HG03432 (cell line): Measurements from ENCODE around the gene SEMA4B.
"Not testable (repeated sequence)": the region's sequence is repeated elsewhere in the genome, so short reads cannot be mapped to it uniquely, and the experiment has no call there.

ENCODE experiments used
- ATAC-seq: cut with Tn5 transposase; IDR thresholded peaks from one replicate; pipeline ENCODE4 v1.9.1; 2021; ENCODE audit warnings: mild to moderate bottlenecking, moderate library complexity; ENCODE audit not compliant: unreplicated experiment

SEMA4B gene

DNA sequence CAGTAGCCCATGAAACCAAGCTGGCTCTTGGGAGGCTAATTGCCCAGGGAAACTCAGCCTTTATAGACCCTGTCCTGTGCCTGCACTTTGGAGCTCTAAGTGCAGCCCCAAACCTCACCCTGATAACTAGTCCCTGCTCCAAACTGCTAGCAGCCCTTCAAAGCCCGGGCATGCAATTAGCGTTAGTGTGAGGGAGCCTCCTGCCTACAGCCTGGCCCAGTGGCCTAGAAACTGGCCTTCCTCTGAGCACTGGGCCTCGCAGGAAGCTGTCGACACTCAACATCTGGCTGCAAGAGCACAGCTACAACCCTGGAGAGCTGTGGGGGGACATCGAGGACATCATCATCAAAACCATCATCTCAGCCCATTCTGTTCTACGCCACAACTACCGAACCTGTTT is 56.6 kb downstream of the SEMA4B start:
- ATAC-seq: no peak

DNA sequence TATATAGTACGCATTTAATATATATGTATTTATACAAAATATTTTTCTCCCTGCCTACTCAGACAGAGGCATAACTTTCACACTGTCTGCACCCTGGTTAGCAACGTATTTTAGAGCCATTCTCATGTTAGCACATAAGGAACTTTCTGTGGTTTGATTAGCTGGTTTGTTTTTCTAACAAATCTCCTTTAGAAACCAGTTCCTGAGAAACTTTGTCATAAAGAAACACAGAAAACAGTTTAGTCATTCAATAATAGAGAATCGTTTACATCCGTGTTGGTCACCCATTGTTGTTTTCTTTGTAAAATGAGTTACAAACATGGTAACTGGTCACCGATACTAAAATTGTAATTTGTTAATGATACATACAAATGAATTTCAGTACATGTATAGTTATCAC is 58.4 kb downstream of the SEMA4B start:
- ATAC-seq: peak; percentile 82

DNA sequence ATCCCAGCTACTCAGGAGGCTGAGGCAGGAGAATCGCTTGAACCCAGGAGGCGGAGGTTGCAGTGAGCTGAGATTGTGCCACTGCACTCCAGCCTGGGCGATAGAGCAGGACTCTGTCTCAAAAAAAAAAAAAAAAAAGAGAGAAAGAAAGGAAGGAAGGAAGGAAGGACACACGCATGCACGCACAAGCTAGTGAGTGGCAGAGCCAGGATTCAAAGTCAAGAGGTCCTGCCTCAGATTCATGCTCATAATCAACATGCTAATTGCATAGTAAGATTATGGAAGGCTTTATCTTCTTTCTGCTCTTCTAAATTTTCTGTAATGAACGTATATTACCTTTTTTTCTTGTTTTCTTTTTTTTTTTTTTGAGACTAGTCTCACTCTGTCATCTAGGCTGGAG is 59.6 kb downstream of the SEMA4B start:
- ATAC-seq: not testable (repeated sequence)

DNA sequence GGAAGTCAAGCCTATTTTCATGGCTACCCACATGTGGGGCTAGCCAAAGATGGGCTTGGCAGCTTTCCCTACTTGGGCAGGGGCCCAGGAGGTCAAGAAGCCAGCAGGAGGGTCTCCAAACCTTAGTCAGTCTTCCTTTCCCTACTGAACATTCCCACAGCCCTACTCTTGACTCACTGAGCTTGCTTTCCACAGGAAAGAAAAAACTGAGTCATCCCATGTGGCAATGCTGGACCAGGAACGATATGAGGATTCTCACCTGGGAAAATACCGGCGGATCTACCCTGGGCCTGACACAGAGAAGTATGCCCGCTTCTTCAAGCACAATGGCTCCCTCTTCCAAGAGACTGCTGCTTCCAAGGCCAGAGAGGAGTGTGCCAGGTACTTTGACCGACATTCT is 60.7 kb downstream of the SEMA4B start:
- ATAC-seq: no peak

DNA sequence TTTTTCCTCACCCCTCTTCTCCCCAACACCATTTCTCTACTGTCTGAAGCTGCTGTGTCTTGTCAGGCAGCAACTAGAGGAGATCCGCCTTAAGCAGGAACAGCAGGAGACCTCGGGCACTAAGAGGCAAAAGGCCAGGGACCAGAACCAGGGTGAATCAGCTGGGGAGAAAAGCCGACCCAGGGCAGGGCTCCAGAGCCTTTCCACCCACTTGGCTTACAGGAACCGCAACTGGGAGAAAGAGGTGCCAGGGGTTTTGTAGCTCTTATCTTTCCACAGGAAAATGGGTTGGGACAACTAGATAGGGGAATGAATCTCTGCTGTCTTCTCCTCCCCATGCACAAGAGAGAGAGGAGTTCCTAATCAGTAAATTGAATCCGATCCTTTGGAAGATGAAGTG is 61.3 kb downstream of the SEMA4B start:
- no peak for ATAC-seq

DNA sequence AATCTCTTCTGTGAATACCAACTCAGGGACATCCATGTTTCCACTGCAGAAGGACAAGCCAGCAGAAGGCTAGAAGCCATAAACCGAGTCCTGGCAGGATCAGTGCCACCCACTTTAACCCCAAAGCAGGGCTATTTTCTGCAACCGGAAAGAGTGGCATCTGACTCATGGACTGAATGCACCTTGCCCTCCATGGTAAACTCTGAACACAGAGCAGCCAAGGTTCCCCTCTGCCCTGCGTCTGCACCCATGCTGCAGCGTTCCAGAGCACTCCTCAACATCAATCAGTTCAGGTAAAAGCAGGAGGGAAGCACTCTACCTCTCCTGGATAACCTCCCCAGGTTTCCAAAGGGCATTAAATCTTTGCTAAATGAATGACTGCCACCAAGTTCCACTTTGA is 63.5 kb downstream of the SEMA4B start:
- no peak for ATAC-seq

DNA sequence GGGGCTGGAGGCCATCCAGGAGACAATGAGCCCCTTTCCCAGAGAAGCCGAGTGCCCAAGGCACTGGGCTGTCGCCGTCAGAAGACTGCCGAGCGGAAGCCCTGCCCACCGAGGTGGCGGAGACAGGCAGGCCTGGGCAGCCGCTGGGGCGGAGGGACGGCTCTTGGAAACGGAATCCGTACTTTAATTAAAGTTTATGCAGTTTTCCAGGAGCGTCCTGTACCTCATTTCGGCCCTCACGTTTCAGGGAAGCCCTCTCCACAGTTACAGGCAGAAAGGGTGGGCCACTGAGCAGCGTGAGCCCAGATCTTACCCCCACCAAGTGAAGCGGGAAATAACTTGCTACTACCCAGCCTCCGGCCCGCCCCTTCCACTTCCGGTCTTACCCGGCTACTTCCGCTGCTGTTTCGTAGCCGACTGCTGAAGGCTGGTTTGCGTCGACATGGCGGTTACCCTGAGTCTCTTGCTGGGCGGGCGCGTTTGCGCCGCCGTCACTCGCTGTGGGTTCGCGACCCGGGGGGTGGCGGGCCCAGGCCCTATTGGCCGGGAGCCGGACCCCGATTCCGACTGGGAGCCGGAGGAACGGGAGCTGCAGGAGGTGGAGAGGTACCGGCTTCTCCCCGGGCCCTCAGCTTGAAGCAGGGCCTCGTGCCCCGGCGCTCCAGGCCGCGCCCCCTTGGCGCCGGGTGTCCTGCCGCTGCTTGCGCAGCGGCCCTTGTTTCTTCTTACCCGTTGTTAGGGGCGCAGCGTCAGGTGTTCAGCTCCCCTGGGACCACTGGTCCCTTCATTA is 64.3 kb downstream of the SEMA4B start, which contains the start of gene NGRN:
Gene NGRN, plus strand, starts transcription at position 402 of the 790 bp plus-strand sequence. Its CDS starts 41 bp downstream, at position 443.
- peak; percentile 92 for ATAC-seq

DNA sequence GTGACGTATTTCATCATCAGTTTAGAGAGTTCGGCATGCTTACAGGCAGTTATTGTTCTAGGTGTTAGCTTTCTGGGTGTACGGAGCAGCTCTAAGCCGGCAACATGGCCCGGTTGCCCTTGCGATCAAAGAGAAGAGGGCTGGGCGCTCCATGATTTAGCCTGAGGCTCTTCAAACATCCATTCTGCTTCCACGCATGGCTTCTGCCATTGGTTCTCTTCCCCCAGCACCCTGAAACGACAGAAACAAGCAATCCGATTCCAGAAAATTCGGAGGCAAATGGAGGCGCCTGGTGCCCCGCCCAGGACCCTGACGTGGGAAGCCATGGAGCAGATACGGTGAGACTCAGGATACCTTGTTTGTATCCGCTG is 64.9 kb downstream of the SEMA4B start:
- no peak for ATAC-seq

DNA sequence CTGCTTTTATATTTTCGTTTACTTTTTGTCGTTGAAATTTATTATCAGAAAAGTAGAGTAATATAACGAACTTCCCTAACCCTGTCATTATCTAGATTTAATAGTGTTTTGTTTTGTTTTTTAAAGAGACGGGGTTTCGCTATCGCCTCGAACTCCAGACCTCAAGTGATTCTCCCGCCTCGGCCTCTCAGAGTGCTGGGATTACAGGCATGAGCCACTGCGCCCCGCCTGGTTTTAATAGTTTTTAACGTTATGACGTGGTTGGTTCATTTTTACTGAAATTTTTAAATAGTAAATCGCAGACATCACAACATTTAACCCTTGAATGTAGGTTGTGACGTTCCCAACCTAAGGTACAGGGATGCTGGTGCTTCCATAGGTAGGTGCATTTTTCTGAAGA is 65.4 kb downstream of the SEMA4B start:
- ATAC-seq: no peak

DNA sequence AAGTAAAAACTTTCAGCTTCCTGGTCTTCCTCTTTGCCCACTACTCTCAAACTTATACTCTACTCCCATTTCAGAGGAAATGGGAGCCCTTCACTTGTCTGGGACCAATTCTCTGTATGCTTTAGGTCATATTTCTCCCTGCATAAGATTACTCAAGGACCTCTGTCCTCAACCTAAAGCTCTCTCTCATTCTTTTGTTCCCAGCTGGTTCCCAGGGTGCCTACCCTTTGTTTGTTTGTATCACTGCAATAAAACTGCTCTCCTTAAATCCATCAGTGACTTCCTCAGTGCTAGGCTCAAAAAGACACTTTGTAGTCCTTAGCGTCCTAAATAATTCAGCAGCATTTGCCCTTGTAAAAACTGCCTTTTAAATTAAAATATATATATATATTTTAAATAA is 67.3 kb downstream of the SEMA4B start:
- no peak for ATAC-seq

DNA sequence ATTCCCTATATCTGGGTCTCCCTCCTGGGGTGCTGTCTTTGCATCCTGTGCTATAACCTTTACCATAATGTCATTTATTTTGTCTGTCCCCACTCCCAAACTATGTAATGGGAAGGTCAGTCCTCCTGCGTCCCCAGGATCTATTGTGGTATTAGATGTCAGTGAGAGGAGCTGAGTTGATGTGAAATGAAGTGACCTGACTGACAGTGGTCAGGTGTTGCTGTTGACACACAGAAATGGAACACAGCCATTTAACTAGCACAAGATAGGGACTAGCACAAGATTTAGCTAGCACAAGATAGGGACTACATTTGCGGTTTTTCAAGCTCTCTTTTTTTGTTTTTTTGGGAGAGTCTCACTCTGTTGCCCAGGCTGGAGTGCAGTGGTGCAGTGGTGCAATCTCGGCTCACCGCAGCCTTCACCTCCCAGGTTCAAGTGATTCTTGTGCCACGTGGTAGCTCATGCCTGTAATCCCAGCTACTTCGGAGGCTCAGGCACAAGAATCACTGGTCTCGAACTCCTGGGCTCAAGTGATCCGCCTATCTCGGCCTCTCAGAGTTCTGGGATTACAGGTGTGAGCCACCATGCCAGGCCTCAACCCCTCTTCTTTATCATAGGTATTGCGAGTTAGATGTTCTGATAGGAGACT is 69.5 kb downstream of the SEMA4B start:
- ATAC-seq: no peak

DNA sequence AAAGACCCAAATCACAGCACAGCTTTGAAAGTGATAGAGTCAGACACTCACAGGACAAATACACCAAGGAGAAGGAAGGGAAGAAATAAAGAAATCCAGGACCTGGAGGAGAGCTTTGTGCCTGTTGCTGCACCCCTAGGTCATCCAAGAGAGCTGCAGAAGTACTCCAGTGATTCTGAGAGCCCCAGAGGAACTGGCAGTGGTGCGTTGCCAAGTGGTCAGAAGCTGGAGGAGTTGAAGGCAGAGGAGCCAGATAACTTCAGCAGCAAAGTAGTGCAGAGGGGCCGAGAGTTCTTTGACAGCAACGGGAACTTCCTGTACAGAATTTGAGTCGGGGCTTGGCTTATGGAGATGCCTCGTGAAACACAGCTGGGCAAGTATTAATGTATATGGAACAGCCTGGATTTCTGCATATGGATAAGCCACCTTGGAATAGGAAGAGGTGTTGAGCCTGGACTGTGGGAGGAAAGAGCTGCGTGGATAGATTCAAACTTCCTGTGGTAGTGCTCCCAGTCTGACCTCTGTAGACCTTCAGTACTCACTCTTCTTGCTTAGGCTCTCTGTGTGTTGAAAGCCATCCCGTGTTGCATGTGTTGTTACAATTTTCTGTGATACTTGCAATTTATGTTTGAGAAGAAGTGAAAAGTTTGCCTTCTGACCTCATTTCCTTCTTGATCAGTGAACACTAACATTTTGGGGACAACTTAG is 70.5 kb downstream of the SEMA4B start:
- no peak for ATAC-seq

DNA sequence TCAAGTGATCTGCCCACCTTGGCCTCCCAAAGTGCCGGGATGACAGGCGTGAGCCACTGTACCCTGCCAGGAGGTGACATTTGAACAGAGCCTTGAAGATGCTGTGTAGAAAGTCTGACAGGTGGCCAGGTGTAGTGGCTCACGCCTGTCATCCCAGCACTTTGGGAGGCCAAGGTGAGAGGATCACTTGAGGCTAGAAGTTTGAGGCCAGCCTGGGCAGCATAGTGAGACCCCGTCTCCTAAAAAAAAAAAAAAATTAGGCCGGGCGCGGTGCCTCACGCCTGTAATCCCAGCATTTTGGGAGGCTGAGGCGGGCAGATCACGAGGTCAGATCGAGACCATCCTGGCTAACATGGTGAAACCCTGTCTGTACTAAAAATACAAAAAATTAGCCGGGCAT is 77.3 kb downstream of the SEMA4B start:
- ATAC-seq: not testable (repeated sequence)
